NT2/D1 (cell line): ENCODE data around the gene PER1.

Experiments used
- YY1 ChIP-seq: IDR thresholded peaks from 2 replicates; pipeline ENCODE4 v1.6.1; 2011; ENCODE audit not compliant: insufficient read length, insufficient read depth
- ZNF274 ChIP-seq: IDR thresholded peaks from 2 replicates; pipeline ENCODE4 v1.6.1; 2011; ENCODE audit warnings: mild to moderate bottlenecking, low read depth, low read length

GRCh38 chr17:8124350-8125153 lies 27.7 kb downstream of the PER1 start:
- TF ChIP-seq YY1 (no peak), ZNF274 (no peak)
